Measurements from ENCODE around the gene SLC6A9.

DNA sequence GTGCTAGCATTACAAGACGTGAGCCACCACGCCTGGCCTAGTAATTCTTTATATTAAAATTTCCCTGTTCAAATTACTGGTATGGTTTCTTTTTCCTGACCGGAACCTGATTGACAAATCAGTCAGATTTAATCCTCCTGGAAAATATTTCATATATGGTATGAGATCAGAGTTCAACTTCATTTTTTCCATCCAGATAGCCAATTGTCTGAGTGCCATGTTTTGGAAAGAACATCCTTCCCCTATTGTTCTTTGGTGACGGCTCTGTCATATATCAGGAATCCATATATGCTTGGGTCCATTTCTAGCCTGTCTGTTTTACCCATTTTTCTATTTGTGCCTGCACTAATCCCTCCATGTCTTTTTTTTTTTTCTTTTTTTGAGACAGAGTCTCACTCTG, 48.3 kb upstream of the SLC6A9 start:
- TF ChIP-seq POLR2A (IDR thresholded peaks at IDR 0.05) = no peak
- TF ChIP-seq, protein P1, sequence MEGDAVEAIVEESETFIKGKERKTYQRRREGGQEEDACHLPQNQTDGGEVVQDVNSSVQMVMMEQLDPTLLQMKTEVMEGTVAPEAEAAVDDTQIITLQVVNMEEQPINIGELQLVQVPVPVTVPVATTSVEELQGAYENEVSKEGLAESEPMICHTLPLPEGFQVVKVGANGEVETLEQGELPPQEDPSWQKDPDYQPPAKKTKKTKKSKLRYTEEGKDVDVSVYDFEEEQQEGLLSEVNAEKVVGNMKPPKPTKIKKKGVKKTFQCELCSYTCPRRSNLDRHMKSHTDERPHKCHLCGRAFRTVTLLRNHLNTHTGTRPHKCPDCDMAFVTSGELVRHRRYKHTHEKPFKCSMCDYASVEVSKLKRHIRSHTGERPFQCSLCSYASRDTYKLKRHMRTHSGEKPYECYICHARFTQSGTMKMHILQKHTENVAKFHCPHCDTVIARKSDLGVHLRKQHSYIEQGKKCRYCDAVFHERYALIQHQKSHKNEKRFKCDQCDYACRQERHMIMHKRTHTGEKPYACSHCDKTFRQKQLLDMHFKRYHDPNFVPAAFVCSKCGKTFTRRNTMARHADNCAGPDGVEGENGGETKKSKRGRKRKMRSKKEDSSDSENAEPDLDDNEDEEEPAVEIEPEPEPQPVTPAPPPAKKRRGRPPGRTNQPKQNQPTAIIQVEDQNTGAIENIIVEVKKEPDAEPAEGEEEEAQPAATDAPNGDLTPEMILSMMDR (IDR thresholded peaks at IDR 0.05) = no peak
